ENCODE results near the gene ZNF254. TPM values are rescaled to one million over a fixed set of nuclear protein-coding genes. Genes with fewer than 3 reads are reported as not detected.
"Not testable (repeated sequence)": the region's sequence is repeated elsewhere in the genome, so short reads cannot be mapped to it uniquely, and the experiment has no call there.

ZNF254 gene
- polyA plus RNA-seq, 1 experiment, result 2.9 TPM

- ChIA-PET CTCF (no interaction called here), POLR2A (no interaction called here)
- Histone ChIP-seq H3K27me3 (ENCODE audit: control insufficient read depth, insufficient read depth, low read length) (no peaks in the 10 kb centered on the region), H3K4me3 (ENCODE audit: low read depth, low read length) (no peak overlapping the region), H3K36me3 (ENCODE audit: control insufficient read depth, insufficient read depth, low read length) (peaks cover 1% of the 10 kb centered on the region; the same call in 1 of the 2 replicates)
- TF ChIP-seq CTCF (IDR thresholded peaks at IDR 0.05; ENCODE audit: insufficient read depth, low read depth, low read length), result no peak
- DNase-seq (ENCODE audit: low read depth), result no peak
These were observed 16.9 kb upstream of the ZNF254 start for GRCh38 chr19:24069905-24070657.

- Histone ChIP-seq H3K27me3 (ENCODE audit: control insufficient read depth, insufficient read depth, low read length) (no peaks in the 10 kb centered on the region), H3K4me3 (ENCODE audit: low read depth, low read length) (no peak overlapping the region), H3K36me3 (ENCODE audit: control insufficient read depth, insufficient read depth, low read length) (peaks cover 1% of the 10 kb centered on the region; the same call in 1 of the 2 replicates)
- POLR2A ChIA-PET, result no interaction called here
- CTCF ChIA-PET, result interaction anchor here (0.7 kb wide), 1 partner anchor 385 kb away, joined by 3 read pairs; no protein-coding TSS in a partner anchor
- TF ChIP-seq CTCF (IDR thresholded peaks at IDR 0.05; ENCODE audit: insufficient read depth, low read depth, low read length), result no peak
- DNase-seq (ENCODE audit: low read depth), result no peak
These were observed 15.9 kb upstream of the ZNF254 start for GRCh38 chr19:24071078-24071477.

- Histone ChIP-seq H3K27me3 (ENCODE audit: control insufficient read depth, insufficient read depth, low read length) (no peaks in the 10 kb centered on the region), H3K4me3 (ENCODE audit: low read depth, low read length) (no peak overlapping the region), H3K36me3 (ENCODE audit: control insufficient read depth, insufficient read depth, low read length) (no peaks in the 10 kb centered on the region; the same call in 1 of the 2 replicates)
- ChIA-PET POLR2A (no interaction called here), CTCF (no interaction called here)
- TF ChIP-seq CTCF (IDR thresholded peaks at IDR 0.05; ENCODE audit: insufficient read depth, low read depth, low read length), result no peak
- DNase-seq (ENCODE audit: low read depth), result no peak
These were observed 14.3 kb upstream of the ZNF254 start for GRCh38 chr19:24072720-24073119.

GRCh38 chr19:24073807-24074206, 13.2 kb upstream of the ZNF254 start:
- ChIA-PET CTCF (no interaction called here), POLR2A (no interaction called here)
- no peak for DNase-seq (ENCODE audit: low read depth)
- no peak overlapping the region for H3K4me3 ChIP-seq (ENCODE audit: low read depth, low read length)
- no peaks in the 10 kb centered on the region; the same call in 1 of the 2 replicates for H3K36me3 ChIP-seq (ENCODE audit: control insufficient read depth, insufficient read depth, low read length)
- no peak for TF ChIP-seq CTCF (IDR thresholded peaks at IDR 0.05; ENCODE audit: insufficient read depth, low read depth, low read length)
- no peaks in the 10 kb centered on the region for H3K27me3 ChIP-seq (ENCODE audit: control insufficient read depth, insufficient read depth, low read length)

- no peak for TF ChIP-seq CTCF (IDR thresholded peaks at IDR 0.05; ENCODE audit: insufficient read depth, low read depth, low read length)
- no peak for DNase-seq (ENCODE audit: low read depth)
- Histone ChIP-seq H3K27me3 (ENCODE audit: control insufficient read depth, insufficient read depth, low read length) (no peaks in the 10 kb centered on the region), H3K4me3 (ENCODE audit: low read depth, low read length) (no peak overlapping the region), H3K36me3 (ENCODE audit: control insufficient read depth, insufficient read depth, low read length) (no peaks in the 10 kb centered on the region; the same call in 1 of the 2 replicates)
- POLR2A ChIA-PET, result no interaction called here
- CTCF ChIA-PET, result no interaction called here
These were observed 12.1 kb upstream of the ZNF254 start for GRCh38 chr19:24074720-24075454.

- H3K4me3 ChIP-seq (ENCODE audit: low read depth, low read length); H3K36me3 ChIP-seq (ENCODE audit: control insufficient read depth, insufficient read depth, low read length); DNase-seq (ENCODE audit: low read depth); H3K27me3 ChIP-seq (ENCODE audit: control insufficient read depth, insufficient read depth, low read length); POLR2A ChIA-PET; CTCF ChIA-PET: not testable (repeated sequence)
These were observed 11.5 kb upstream of the ZNF254 start for GRCh38 chr19:24075530-24075929.
